HL-60/S4 treated with retinoic acid at 250 ng/mL for 4 days and 3 days (cell line): ENCODE results near the gene ZNF160.
"Not testable (repeated sequence)": the region's sequence is repeated elsewhere in the genome, so short reads cannot be mapped to it uniquely, and the experiment has no call there.

Source experiments
- in situ Hi-C: fragments of 300-500 bp; cut with MboI; formaldehyde crosslinking; loops from 2 replicates; pipeline ENCODE4 v1.7.0; 2022; ENCODE audit warnings: low sequenced_read_pairs

Gene ZNF160

GRCh38 chr19:53103234-53104203 is at the start of gene ZNF160:
TSS of gene ZNF160 (minus strand) at chr19:53103422. CDS start at chr19:53086276, 17,146 bp downstream.
- in situ Hi-C loops: no loop called here

- in situ Hi-C loops: no loop called here
Observed at GRCh38 chr19:53147645-53148044, 44.4 kb upstream of the ZNF160 start.

- in situ Hi-C loops: no loop called here
Observed at GRCh38 chr19:53140351-53140750, 37.1 kb upstream of the ZNF160 start.

- in situ Hi-C loops: no loop called here
Observed at GRCh38 chr19:53136432-53136831, 33.2 kb upstream of the ZNF160 start.

- in situ Hi-C loops: no loop called here
Observed at GRCh38 chr19:53132141-53132991, 29.1 kb upstream of the ZNF160 start, which contains the start of gene ZNF415. TSS of gene ZNF415 (minus strand) at chr19:53132910. CDS start at chr19:53122676, 10,234 bp downstream.

GRCh38 chr19:53131727-53132126 is 28.5 kb upstream of the ZNF160 start:
- in situ Hi-C loops: no loop called here

- in situ Hi-C loops: no loop called here
Observed at GRCh38 chr19:53131085-53131590, 27.9 kb upstream of the ZNF160 start.

GRCh38 chr19:53130506-53130905 is 27.3 kb upstream of the ZNF160 start:
- in situ Hi-C loops: no loop called here

- in situ Hi-C loops: not testable (repeated sequence)
Observed at GRCh38 chr19:53126733-53127526, 23.7 kb upstream of the ZNF160 start.

GRCh38 chr19:53123400-53123799 is 20.2 kb upstream of the ZNF160 start:
- in situ Hi-C loops: no loop called here

GRCh38 chr19:53112286-53112685 is 9.1 kb upstream of the ZNF160 start:
- in situ Hi-C loops: no loop called here

GRCh38 chr19:53109527-53109926 is 6.3 kb upstream of the ZNF160 start:
- in situ Hi-C loops: no loop called here

- in situ Hi-C loops: no loop called here
Observed at GRCh38 chr19:53102756-53103233, 427 bp downstream of the ZNF160 start.

GRCh38 chr19:53102206-53102755 is 941 bp downstream of the ZNF160 start:
- in situ Hi-C loops: no loop called here

- in situ Hi-C loops: no loop called here
Observed at GRCh38 chr19:53101518-53101917, 1.7 kb downstream of the ZNF160 start.

- in situ Hi-C loops: not testable (repeated sequence)
Observed at GRCh38 chr19:53098570-53098969, 4.7 kb downstream of the ZNF160 start.

- in situ Hi-C loops: not testable (repeated sequence)
Observed at GRCh38 chr19:53096982-53097690, 6.1 kb downstream of the ZNF160 start.

GRCh38 chr19:53096579-53096978 is 6.6 kb downstream of the ZNF160 start:
- in situ Hi-C loops: not testable (repeated sequence)
